CD14-positive monocyte (primary cell): ENCODE results near the gene KIDINS220. TPM values are rescaled to one million over a fixed set of nuclear protein-coding genes. Genes with fewer than 3 reads are reported as not detected.

ENCODE experiments used
- DNase-seq, 3 donors: peaks; one replicate each; pipeline ENCODE4 v3.0.0-alpha.2; 2011 to 2022
- H2AFZ ChIP-seq: 2 replicates; pipeline ENCODE4 v1.6.0; 2012; ENCODE audit warnings: mild to moderate bottlenecking, low read depth, low read length, inconsistent platforms; ENCODE audit not compliant: insufficient read depth, poor library complexity, severe bottlenecking
- H3K27ac ChIP-seq, 2 donors: 1 replicate in 1 of 2; 2 replicates in 1 of 2; pipeline ENCODE4 v1.5.1; 2012 to 2013; ENCODE audit warnings: low read length in 2 of 2, control low read depth in 1 of 2, inconsistent platforms in 1 of 2, low read depth in 1 of 2, mild to moderate bottlenecking in 1 of 2
- H3K27me3 ChIP-seq, 2 donors: one replicate each; pipeline versions ENCODE4 v1.6.0 to v1.6.1; 2011 to 2013; ENCODE audit warnings: low read length in 2 of 2; ENCODE audit not compliant: control insufficient read depth in 2 of 2, insufficient read depth in 2 of 2
- H3K36me3 ChIP-seq, 2 donors: replicated peaks in 1 of 2; 1 replicate in 1 of 2; 2 replicates in 1 of 2; pipeline versions ENCODE4 v1.5.1 to v1.6.1; 2012 to 2013; ENCODE audit warnings: low read length in 2 of 2, control low read depth in 1 of 2, inconsistent platforms in 1 of 2, mild to moderate bottlenecking in 1 of 2; ENCODE audit not compliant: insufficient read depth in 2 of 2, control insufficient read depth in 1 of 2
- H3K4me1 ChIP-seq, 2 donors: 1 replicate in 1 of 2; 2 replicates in 1 of 2; pipeline versions ENCODE4 v1.5.1 to v1.6.1; 2012 to 2013; ENCODE audit warnings: low read length in 2 of 2, control low read depth in 1 of 2, inconsistent platforms in 1 of 2, mild to moderate bottlenecking in 1 of 2, moderate library complexity in 1 of 2; ENCODE audit not compliant: insufficient read depth in 2 of 2, control insufficient read depth in 1 of 2
- H3K4me2 ChIP-seq: replicated peaks from 2 replicates; pipeline ENCODE3; 2012; ENCODE audit warnings: low read length, moderate library complexity, mild to moderate bottlenecking; ENCODE audit not compliant: poor library complexity, severe bottlenecking; ENCODE audit errors: extremely low read depth
- H3K4me3 ChIP-seq, 3 experiments: fragments of 200-600 bp in 1 of 3; sonication (generic) in 1 of 3; replicated peaks in 1 of 3; 1 replicate in 2 of 3; 2 replicates in 1 of 3; pipeline ENCODE4 v1.5.1; 2011 to 2013; ENCODE audit warnings: low read length in 3 of 3, mild to moderate bottlenecking in 3 of 3, control low read depth in 2 of 3, low read depth in 2 of 3, inconsistent platforms in 1 of 3, moderate library complexity in 1 of 3
- H3K79me2 ChIP-seq: 2 replicates; pipeline ENCODE4 v1.6.0; 2012; ENCODE audit warnings: mild to moderate bottlenecking, control low read depth, inconsistent platforms, low read length, moderate library complexity; ENCODE audit not compliant: insufficient read depth
- H3K9ac ChIP-seq: 2 replicates; pipeline ENCODE4 v1.6.0; 2017; ENCODE audit warnings: low read length, mild to moderate bottlenecking; ENCODE audit not compliant: insufficient read depth, poor library complexity, severe bottlenecking
- H3K9me3 ChIP-seq, 2 donors: replicated peaks in 1 of 2; 1 replicate in 1 of 2; 2 replicates in 1 of 2; pipeline versions ENCODE4 v1.5.1 to v1.6.1; 2012 to 2013; ENCODE audit warnings: low read length in 2 of 2, control low read depth in 1 of 2; ENCODE audit not compliant: control insufficient read depth in 1 of 2, insufficient read depth in 1 of 2
- H4K20me1 ChIP-seq: 2 replicates; pipeline ENCODE4 v1.6.0; 2012; ENCODE audit warnings: mild to moderate bottlenecking, low read length, control low read depth, moderate library complexity; ENCODE audit not compliant: insufficient read depth
- H3K27ac Mint-ChIP-seq, 7 donors: one replicate each; pipeline ENCODE4 v1.8.0; 2020; ENCODE audit warnings: mild to moderate bottlenecking in 7 of 7, mixed read lengths in 7 of 7, moderate library complexity in 6 of 7, inconsistent platforms in 2 of 7
- H3K27me3 Mint-ChIP-seq, 3 donors: one replicate each; pipeline ENCODE4 v1.8.0; 2021 to 2022; ENCODE audit warnings: low read depth in 3 of 3, mild to moderate bottlenecking in 3 of 3, mixed read lengths in 3 of 3, moderate library complexity in 3 of 3, inconsistent platforms in 1 of 3
- H3K36me3 Mint-ChIP-seq, 2 donors: one replicate each; pipeline ENCODE4 v1.8.0; 2020; ENCODE audit warnings: mixed read lengths in 2 of 2, inconsistent platforms in 1 of 2, mild to moderate bottlenecking in 1 of 2
- H3K4me1 Mint-ChIP-seq: one replicate; pipeline ENCODE4 v1.8.0; 2020; ENCODE audit warnings: mild to moderate bottlenecking, mixed read lengths
- H3K4me3 Mint-ChIP-seq, 2 donors: one replicate each; pipeline ENCODE4 v1.8.0; 2020; ENCODE audit warnings: mild to moderate bottlenecking in 2 of 2, mixed read lengths in 2 of 2, moderate library complexity in 1 of 2
- H3K9me3 Mint-ChIP-seq, 7 donors: one replicate each; pipeline ENCODE4 v1.8.0; 2020 to 2022; ENCODE audit warnings: mixed read lengths in 7 of 7, mild to moderate bottlenecking in 6 of 7, moderate library complexity in 6 of 7, inconsistent platforms in 2 of 7
- CTCF ChIP-seq: fragments of 200-600 bp; IDR thresholded peaks from one replicate; pipeline ENCODE4 v1.8.0; 2022; ENCODE audit warnings: antibody characterized with exemption, mild to moderate bottlenecking
- WGBS: methylation state at CpG from one replicate; pipeline ENCODE4 v1.1.5; 2013; ENCODE audit warnings: missing lambda C conversion rate; ENCODE audit not compliant: insufficient coverage; 5-methylcytosine and 5-hydroxymethylcytosine counted together
- intact Hi-C, 2 donors: fragments of 100-400 bp; cut with micrococcal nuclease; formaldehyde crosslinking; loops; one replicate each; pipeline versions ENCODE4 v1.15.0 to v1.15.1; 2023
- polyA plus RNA-seq, 3 donors: library from polyadenylated mRNA; depleted of rRNA in 1 of 3; unstranded in 2 of 3; stranded (reverse) in 1 of 3; fragments of 300-500 nt in 2 of 3; fragments of >200 nt in 1 of 3; fragmentation: Illumina TruSeq in 2 of 3; gene quantifications; 1 replicate in 2 of 3; 2 replicates in 1 of 3; pipeline ENCODE4 v1.2.3, GENCODE V29; 2012 to 2021

Gene KIDINS220
- polyA plus RNA-seq, 3 donors, result 12.1 to 26.7 (median 26.3) TPM

- Histone ChIP-seq H3K27ac (no peak overlapping the region), H3K9ac (no peak overlapping the region), H3K9me3 (no peaks in the 10 kb centered on the region), H4K20me1 (no peaks in the 10 kb centered on the region), H3K36me3 (peaks cover 21 to 54% of the 10 kb centered on the region in 2 donors), H2AFZ (no peak overlapping the region), H3K27me3 (no peaks in the 10 kb centered on the region), H3K4me3 (no peak overlapping the region), H3K79me2 (no peaks in the 10 kb centered on the region), H3K4me2 (no peak overlapping the region), H3K4me1 (no peaks in the 10 kb centered on the region)
- peaks cover 3% of the 10 kb centered on the region for H3K4me1 Mint-ChIP-seq
- intact Hi-C loops, result no loop called here
- H3K9me3 Mint-ChIP-seq, result peaks cover 0 to 1% (median 0%) of the 10 kb centered on the region in 7 donors
- TF ChIP-seq CTCF, result no peak
- DNase-seq, result no peak
- no peak overlapping the region for H3K4me3 Mint-ChIP-seq
- no peaks in the 10 kb centered on the region for H3K27me3 Mint-ChIP-seq
- peaks cover 40 to 48% of the 10 kb centered on the region in 2 donors for H3K36me3 Mint-ChIP-seq
- H3K27ac Mint-ChIP-seq, result peak overlapping the region in 1 of 7 donors; percentile 56
Measured at GRCh38 chr2:8876628-8877027, 39.2 kb upstream of the KIDINS220 start.

- Histone ChIP-seq H3K27me3 (no peaks in the 10 kb centered on the region), H3K36me3 (peaks cover 15 to 37% of the 10 kb centered on the region in 2 donors), H3K27ac (no peak overlapping the region), H3K4me2 (no peak overlapping the region), H3K9me3 (no peaks in the 10 kb centered on the region), H3K4me3 (no peak overlapping the region), H3K79me2 (no peaks in the 10 kb centered on the region), H2AFZ (no peak overlapping the region), H3K9ac (no peak overlapping the region), H4K20me1 (no peaks in the 10 kb centered on the region), H3K4me1 (no peaks in the 10 kb centered on the region)
- DNase-seq, result peak in 2 of 3 donors; percentile 11 to 27
- H3K4me1 Mint-ChIP-seq, result peaks cover 3% of the 10 kb centered on the region
- no peaks in the 10 kb centered on the region for H3K27me3 Mint-ChIP-seq
- H3K9me3 Mint-ChIP-seq, result peaks cover 0 to 1% (median 0%) of the 10 kb centered on the region in 7 donors
- intact Hi-C loops, result no loop called here
- no peak overlapping the region for H3K4me3 Mint-ChIP-seq
- peaks cover 21 to 32% of the 10 kb centered on the region in 2 donors for H3K36me3 Mint-ChIP-seq
- WGBS, result 79% methylated on average over 5 of the region's 11 CpGs
- TF ChIP-seq CTCF, result peak; percentile 70
- H3K27ac Mint-ChIP-seq, result no peak overlapping the region
Measured at GRCh38 chr2:8872821-8873432, 35.5 kb upstream of the KIDINS220 start.
